HepG2 (cell line): ENCODE results near the gene CEACAM21. TPM values are rescaled to one million over a fixed set of nuclear protein-coding genes. Genes with fewer than 3 reads are reported as not detected.
A peak's percentile ranks its signal among the peaks of the same experiment; 100 is the strongest.

ENCODE experiments used
- ATAC-seq: fragments of 200-7000 bp; cut with Tn5 transposase; 3 replicates; pipeline ENCODE4 v1.9.1; 2020; ENCODE audit warnings: mild to moderate bottlenecking, moderate library complexity
- BruUV-seq: library from RNA; stranded (reverse); fragments of 400-500 nt; replicated peaks from 2 replicates; lab custom pipeline; 2021; lab: Mats Ljungman, UMichigan
- CTCF ChIA-PET: fragments of 300-600 bp; formaldehyde crosslinking; extraction: SDS; loops from one replicate; lab custom pipeline; 2021; ENCODE audit warnings: low total read pairs, inconsistent platforms, low intra/inter-chr PET ratio; lab: Yijun Ruan, JAX
- POLR2A ChIA-PET: fragments of 350-600 bp; sonication (Branson Sonifier 250); formaldehyde crosslinking; loops from one replicate; lab custom pipeline; 2020; ENCODE audit warnings: antibody characterized with exemption, inconsistent platforms; lab: Yijun Ruan, JAX
- DNase-seq: peaks from one replicate; pipeline ENCODE4 v3.0.0-alpha.2; 2015; ENCODE audit warnings: low spot score
- FAIRE-seq: peaks from 3 replicates; lab custom pipeline; 2011; peaks lifted over from hg19 to GRCh38; lab: Jason Lieb, UNC
- H2AFZ ChIP-seq: one replicate; pipeline ENCODE4 v1.6.1; 2011; ENCODE audit warnings: low read length, inconsistent platforms
- H3K27ac ChIP-seq: fragments of 300-600 bp; 3 replicates; pipeline ENCODE4 v1.8.0; 2011; ENCODE audit warnings: mixed run types, mild to moderate bottlenecking, mixed read lengths, low read length, inconsistent platforms; ENCODE audit not compliant: insufficient read depth; ENCODE audit errors: extremely low read length
- H3K27me3 ChIP-seq, 2 experiments: fragments of 200-600 bp in 1 of 2; 2 replicates in 1 of 2; 3 replicates in 1 of 2; pipeline versions ENCODE4 v1.6.0 to v1.8.0; 2011; ENCODE audit warnings: low read length in 2 of 2, mild to moderate bottlenecking in 2 of 2, moderate library complexity in 2 of 2, inconsistent platforms in 1 of 2; ENCODE audit not compliant: insufficient read depth in 2 of 2, control insufficient read depth in 1 of 2
- H3K36me3 ChIP-seq, 2 experiments: fragments of 200-600 bp in 1 of 2; replicated peaks in 1 of 2; 2 replicates in 1 of 2; 3 replicates in 1 of 2; pipeline versions ENCODE4 v1.5.1 to v1.8.0; 2011; ENCODE audit warnings: low read length in 2 of 2, inconsistent platforms in 1 of 2; ENCODE audit not compliant: insufficient read depth in 2 of 2, control insufficient read depth in 1 of 2
- H3K4me1 ChIP-seq: 2 replicates; pipeline ENCODE4 v1.5.1; 2012; ENCODE audit warnings: low read length, inconsistent platforms; ENCODE audit not compliant: insufficient read depth
- H3K4me2 ChIP-seq: 2 replicates; pipeline ENCODE4 v1.6.0; 2011; ENCODE audit warnings: low read depth, low read length, inconsistent platforms
- H3K4me3 ChIP-seq, 3 experiments: fragments of 200-600 bp in 1 of 3; sonication (generic), shearing (Covaris generic) in 1 of 3; replicated peaks in 1 of 3; 2 replicates each; pipeline ENCODE4 v1.5.1; 2011 to 2016; ENCODE audit warnings: low read length in 3 of 3, inconsistent platforms in 2 of 3, low read depth in 2 of 3, mild to moderate bottlenecking in 2 of 3, control low read depth in 1 of 3, mixed read lengths in 1 of 3; ENCODE audit not compliant: insufficient read depth in 1 of 3
- H3K79me2 ChIP-seq: one replicate; pipeline ENCODE4 v1.6.1; 2011; ENCODE audit warnings: low read length, inconsistent platforms; ENCODE audit not compliant: insufficient read depth
- H3K9ac ChIP-seq: 2 replicates; pipeline ENCODE4 v1.6.0; 2011; ENCODE audit warnings: mild to moderate bottlenecking, low read depth, low read length, inconsistent platforms; ENCODE audit not compliant: insufficient read depth
- H3K9me3 ChIP-seq: 2 replicates; pipeline ENCODE4 v1.5.1; 2012; ENCODE audit warnings: mild to moderate bottlenecking, low read length
- H4K20me1 ChIP-seq: 2 replicates; pipeline ENCODE4 v1.6.0; 2011; ENCODE audit warnings: inconsistent platforms, mild to moderate bottlenecking, low read length, moderate library complexity; ENCODE audit not compliant: insufficient read depth
- EHMT2 ChIP-seq: fragments of 200-600 bp; sonication (generic); IDR thresholded peaks from 2 replicates; pipeline ENCODE4 v1.7.0; 2017; ENCODE audit warnings: antibody characterized with exemption, low read depth, low read length, borderline replicate concordance
- HMG20A ChIP-seq: IDR thresholded peaks from 2 replicates; pipeline ENCODE4 v1.6.1; 2016; ENCODE audit warnings: borderline replicate concordance
- KAT8 ChIP-seq: IDR thresholded peaks from 2 replicates; pipeline ENCODE4 v1.6.1; 2016; ENCODE audit warnings: missing genetic modification reagents, missing compliant biosample characterization
- MIER2 ChIP-seq: IDR thresholded peaks from 2 replicates; pipeline ENCODE4 v1.6.1; 2016; ENCODE audit warnings: missing biosample characterization, missing genetic modification reagents
- MIXL1 ChIP-seq: IDR thresholded peaks from 2 replicates; pipeline ENCODE4 v1.6.1; 2016
- NKX3-1 ChIP-seq: sonication (generic); formaldehyde crosslinking; IDR thresholded peaks from 2 replicates; pipeline ENCODE4 v1.5.0; 2020; ENCODE audit warnings: missing genetic modification reagents
- ONECUT2 ChIP-seq: sonication (generic); formaldehyde crosslinking; IDR thresholded peaks from 2 replicates; pipeline ENCODE4 v1.4.0; 2020; ENCODE audit warnings: missing genetic modification reagents
- REST ChIP-seq, 2 experiments: IDR thresholded peaks; 2 replicates each; pipeline ENCODE4 v1.6.1; 2011 to 2012; ENCODE audit warnings: low read length in 2 of 2, borderline replicate concordance in 1 of 2, low read depth in 1 of 2, mild to moderate bottlenecking in 1 of 2, moderate library complexity in 1 of 2
- ZBTB43 ChIP-seq: sonication (generic); formaldehyde crosslinking; conservative IDR thresholded peaks from 2 replicates; pipeline ENCODE4 v1.4.0; 2020; ENCODE audit warnings: missing genetic modification reagents
- ZEB1 ChIP-seq: IDR thresholded peaks from 2 replicates; pipeline ENCODE4 v1.6.1; 2012; ENCODE audit warnings: mild to moderate bottlenecking, low read depth, inconsistent platforms; ENCODE audit not compliant: insufficient replicate concordance
- ZNF232 ChIP-seq: sonication (generic); formaldehyde crosslinking; IDR thresholded peaks from 2 replicates; pipeline ENCODE4 v1.4.0; 2020; ENCODE audit warnings: missing genetic modification reagents, borderline replicate concordance
- ZNF292 ChIP-seq: sonication (generic); formaldehyde crosslinking; IDR thresholded peaks from 2 replicates; pipeline ENCODE4 v1.8.1; 2022; ENCODE audit warnings: mild to moderate bottlenecking, low read depth, missing genetic modification reagents, borderline replicate concordance
- WGBS: methylation state at CpG from one replicate; pipeline ENCODE4 v1.1.6; 2017; ENCODE audit warnings: low lambda C conversion rate; 5-methylcytosine and 5-hydroxymethylcytosine counted together
- in situ Hi-C: cut with HindIII; loops from 2 replicates; pipeline ENCODE4 v1.10.0; 2017; ENCODE audit warnings: low pct_unique_long_range_greater_than_20kb; ENCODE audit not compliant: extremely low pct_ligation_motif_present
- intact Hi-C: fragments of 100-400 bp; cut with micrococcal nuclease; formaldehyde crosslinking; loops from one replicate; pipeline ENCODE4 v1.10.0; 2022; ENCODE audit not compliant: unreplicated experiment
- polyA plus RNA-seq, 8 experiments: library from polyadenylated mRNA; depleted of rRNA in 3 of 8; stranded (reverse) in 7 of 8; unstranded in 1 of 8; fragments of >200 nt; fragmentation: Illumina TruSeq in 4 of 8; extraction: Trizol in 4 of 8; gene quantifications; 2 replicates each; pipeline versions ENCODE4 v1.2.1 to v1.2.3, GENCODE V29; 2011 to 2016; ENCODE audit warnings: low read depth in 4 of 8, missing spikeins in 1 of 8, mixed read lengths in 1 of 8; ENCODE audit not compliant: insufficient read depth in 1 of 8
- total RNA-seq, 5 experiments: library from RNA; depleted of rRNA; stranded (reverse); fragments of >200 nt; fragmentation: Illumina TruSeq; extraction: Trizol; gene quantifications; 2 replicates each; pipeline ENCODE4 v1.2.3, GENCODE V29; 2016; ENCODE audit warnings: low read depth in 1 of 5
- TF ChIP-seq, protein P1 (sequence below): sonication (generic); formaldehyde crosslinking; IDR thresholded peaks from 2 replicates; pipeline ENCODE4 v1.4.0; 2020; ENCODE audit warnings: missing genetic modification reagents
- TF ChIP-seq, protein P2 (sequence below): fragments of 450-650 bp; IDR thresholded peaks from 2 replicates; pipeline ENCODE4 v1.6.1; 2016
- TF ChIP-seq, protein P3 (sequence below): sonication (generic); formaldehyde crosslinking; IDR thresholded peaks from 2 replicates; pipeline ENCODE4 v1.5.0; 2020; ENCODE audit warnings: missing genetic modification reagents

The CEACAM21 gene
- total and polyA plus RNA-seq, 2 of the 13 experiments (the other 11 are each of a cell fraction or from before 2014, with no cell fraction given): 0.05 TPM; not detected in 1

- Histone ChIP-seq H3K4me1 (no peaks in the 10 kb centered on the region), H3K36me3 (no peaks in the 10 kb centered on the region), H3K27ac (no peak overlapping the region), H3K4me3 (no peak overlapping the region), H3K79me2 (no peaks in the 10 kb centered on the region), H3K4me2 (no peak overlapping the region), H3K27me3 (peaks cover 0 to 4% of the 10 kb centered on the region in 2 experiments; a peak in 1 of 5 replicates), H3K9me3 (no peaks in the 10 kb centered on the region), H3K9ac (no peak overlapping the region), H2AFZ (no peak overlapping the region), H4K20me1 (no peaks in the 10 kb centered on the region)
- in situ Hi-C loops (no loop called here), intact Hi-C loops (no loop called here)
- BruUV-seq: no TSS peak
- WGBS: 5% methylated on average over 9 of the region's 9 CpGs
- ATAC-seq (no peak), DNase-seq (peak; percentile 9), FAIRE-seq (no peak)
- POLR2A ChIA-PET: no interaction called here
- CTCF ChIA-PET: no interaction called here
- TF ChIP-seq ZNF232 (CRISPR knock-in tag) (peak; percentile 41; the same call in 1 of the 2 replicates), NKX3-1 (0 out of 2 replicates have a peak, but pooled peaks have one; percentile 26), ZBTB43 (CRISPR knock-in tag) (0 out of 2 replicates have a peak, but pooled peaks have one; percentile 29), ONECUT2 (CRISPR knock-in tag) (0 out of 2 replicates have a peak, but pooled peaks have one; percentile 18), REST (IDR thresholded peaks at IDR 0.05; ENCODE audit: borderline replicate concordance in 1 of 2, low read depth in 1 of 2, low read length in 2 of 2) (peak; percentile 71 to 95), ZNF292 (CRISPR knock-in tag) (no peak), ZEB1 (no peak), MIXL1 (CRISPR knock-in tag) (0 out of 2 replicates have a peak, but pooled peaks have one; percentile 22), MIER2 (CRISPR knock-in tag) (peak; percentile 96), EHMT2 (peak; percentile 69; the same call in 1 of the 2 replicates), KAT8 (CRISPR knock-in tag) (no peak), HMG20A (CRISPR knock-in tag) (no peak)
- TF ChIP-seq, protein P1, sequence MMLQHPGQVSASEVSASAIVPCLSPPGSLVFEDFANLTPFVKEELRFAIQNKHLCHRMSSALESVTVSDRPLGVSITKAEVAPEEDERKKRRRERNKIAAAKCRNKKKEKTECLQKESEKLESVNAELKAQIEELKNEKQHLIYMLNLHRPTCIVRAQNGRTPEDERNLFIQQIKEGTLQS (CRISPR knock-in tag): no peak
- TF ChIP-seq, protein P2, sequence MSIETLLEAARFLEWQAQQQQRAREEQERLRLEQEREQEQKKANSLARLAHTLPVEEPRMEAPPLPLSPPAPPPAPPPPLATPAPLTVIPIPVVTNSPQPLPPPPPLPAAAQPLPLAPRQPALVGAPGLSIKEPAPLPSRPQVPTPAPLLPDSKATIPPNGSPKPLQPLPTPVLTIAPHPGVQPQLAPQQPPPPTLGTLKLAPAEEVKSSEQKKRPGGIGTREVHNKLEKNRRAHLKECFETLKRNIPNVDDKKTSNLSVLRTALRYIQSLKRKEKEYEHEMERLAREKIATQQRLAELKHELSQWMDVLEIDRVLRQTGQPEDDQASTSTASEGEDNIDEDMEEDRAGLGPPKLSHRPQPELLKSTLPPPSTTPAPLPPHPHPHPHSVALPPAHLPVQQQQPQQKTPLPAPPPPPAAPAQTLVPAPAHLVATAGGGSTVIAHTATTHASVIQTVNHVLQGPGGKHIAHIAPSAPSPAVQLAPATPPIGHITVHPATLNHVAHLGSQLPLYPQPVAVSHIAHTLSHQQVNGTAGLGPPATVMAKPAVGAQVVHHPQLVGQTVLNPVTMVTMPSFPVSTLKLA: no peak
- TF ChIP-seq, protein P3, sequence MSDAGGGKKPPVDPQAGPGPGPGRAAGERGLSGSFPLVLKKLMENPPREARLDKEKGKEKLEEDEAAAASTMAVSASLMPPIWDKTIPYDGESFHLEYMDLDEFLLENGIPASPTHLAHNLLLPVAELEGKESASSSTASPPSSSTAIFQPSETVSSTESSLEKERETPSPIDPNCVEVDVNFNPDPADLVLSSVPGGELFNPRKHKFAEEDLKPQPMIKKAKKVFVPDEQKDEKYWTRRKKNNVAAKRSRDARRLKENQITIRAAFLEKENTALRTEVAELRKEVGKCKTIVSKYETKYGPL: no peak
Observed at GRCh38 chr19:41616792-41617621, 41.0 kb downstream of the CEACAM21 start.
